ENCODE measurements around the gene UBQLN3.

The UBQLN3 gene

GRCh38 chr11:5509803-5510202 is at the start of gene UBQLN3:
Gene UBQLN3 (minus strand): TSS chr11:5509957. CDS start chr11:5509558, 399 bp downstream.
- no peak for DNase-seq

DNA sequence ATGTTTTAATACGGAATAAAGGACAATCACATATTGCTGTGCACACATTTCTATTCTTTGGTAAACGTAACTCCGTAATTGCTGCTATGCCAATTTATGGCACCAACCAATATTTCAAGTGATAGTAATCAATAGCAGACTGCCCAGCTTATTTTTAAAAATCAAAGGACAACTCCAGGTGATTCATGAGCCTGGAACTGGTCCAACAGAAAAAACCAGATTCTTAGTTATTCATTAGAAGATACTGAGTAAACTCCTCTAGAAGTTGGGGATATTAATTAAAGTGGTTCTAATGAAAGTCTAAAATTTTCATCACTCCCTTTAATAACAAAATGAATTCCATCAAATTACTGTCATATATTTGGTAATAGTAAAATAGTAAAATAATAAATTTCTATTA is 48.0 kb upstream of the UBQLN3 start:
- DNase-seq: no peak

DNA sequence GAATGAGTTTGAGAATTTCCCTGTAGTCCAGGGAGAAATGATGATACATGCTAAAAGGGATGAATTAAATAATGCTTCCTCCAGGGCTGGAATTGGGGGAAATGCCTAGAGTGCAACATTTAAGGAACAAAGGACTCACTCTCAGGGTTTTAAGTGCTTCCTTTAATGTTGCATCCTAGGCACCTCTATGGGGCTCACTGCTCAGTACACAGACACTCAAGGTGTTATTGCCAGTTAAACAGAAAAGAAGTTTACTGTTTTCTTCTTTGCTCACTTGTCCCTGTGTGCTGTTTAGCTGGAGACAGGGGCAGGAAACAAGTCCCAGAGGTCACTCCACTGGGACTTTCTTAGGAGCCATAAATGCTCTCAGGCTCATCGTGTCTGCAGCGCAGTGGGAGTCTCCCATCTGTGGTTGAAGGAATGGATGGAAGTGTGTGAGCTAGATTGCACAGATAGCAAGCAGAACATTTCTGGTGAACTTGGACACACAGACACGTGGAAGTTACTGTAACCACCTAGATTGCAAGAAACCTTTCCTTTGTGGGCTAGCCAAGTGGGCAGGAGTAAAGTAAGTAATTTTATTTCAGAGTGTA is 46.9 kb upstream of the UBQLN3 start:
- no peak for DNase-seq

DNA sequence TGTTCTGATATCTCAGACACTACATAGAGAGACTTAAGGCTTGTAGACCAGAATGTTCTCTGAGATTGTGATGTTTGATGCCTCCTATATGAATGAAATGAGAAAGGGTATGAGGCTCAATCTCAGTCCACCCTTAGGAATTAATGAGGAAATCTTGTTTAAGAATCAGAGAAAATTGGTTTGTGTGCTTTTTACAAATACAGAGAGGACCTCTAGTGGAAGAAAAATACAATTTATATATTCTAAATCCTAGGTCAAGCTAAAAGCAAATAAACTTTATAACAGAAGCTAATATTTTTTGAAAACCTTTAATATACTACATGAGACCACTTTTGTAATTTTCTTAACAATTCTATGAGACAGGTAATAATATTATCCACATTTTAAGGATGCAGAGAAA is 43.6 kb upstream of the UBQLN3 start:
- no peak for DNase-seq

DNA sequence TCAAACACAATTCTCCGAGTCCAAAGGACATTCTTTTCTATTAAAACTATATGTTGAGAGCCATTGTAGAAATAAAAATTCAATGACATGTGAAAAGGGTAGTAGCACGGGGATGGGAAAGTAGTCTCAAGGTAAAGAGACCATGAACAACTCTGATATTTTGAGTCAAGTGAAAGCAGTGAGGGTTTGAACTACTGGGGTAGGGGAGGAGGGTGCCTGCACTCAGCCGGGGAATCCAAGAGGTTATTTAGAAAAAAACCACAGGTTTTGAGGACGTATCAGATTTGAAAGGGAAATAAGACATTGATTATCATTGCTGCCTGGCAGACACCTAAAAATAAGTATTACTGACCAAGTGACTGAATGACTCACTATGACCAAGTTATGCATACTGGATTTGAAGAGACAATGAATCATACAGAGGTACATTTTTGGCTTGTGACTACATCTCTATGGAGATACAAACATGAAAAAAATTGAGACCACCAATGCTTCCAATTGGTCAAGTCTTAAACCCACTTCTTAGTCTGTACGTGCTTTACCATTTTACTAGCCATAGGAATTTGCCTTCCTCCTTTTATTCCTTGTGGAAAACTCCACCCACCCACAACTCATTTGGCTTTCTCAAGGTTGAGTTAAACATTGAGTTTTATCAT is 40.8 kb upstream of the UBQLN3 start:
- DNase-seq: no peak

DNA sequence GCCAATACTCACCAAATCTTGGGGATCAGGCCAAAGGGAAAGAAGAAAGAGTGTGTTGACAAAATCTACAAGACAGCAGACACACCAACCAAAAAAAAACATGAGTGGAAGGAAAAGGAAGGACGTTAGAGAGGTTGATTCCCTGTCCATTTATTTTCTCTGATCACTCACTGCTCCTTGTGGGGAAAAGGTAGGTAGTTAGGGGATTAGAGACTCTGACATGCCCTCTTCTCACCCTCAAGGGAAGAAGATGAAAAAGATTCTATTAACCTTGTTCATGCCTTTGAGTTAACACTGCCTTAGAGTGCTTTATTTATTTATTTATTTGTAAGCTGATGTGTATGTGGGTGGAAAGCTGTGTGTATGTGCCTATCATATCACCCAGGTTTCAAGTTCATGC is 38.7 kb upstream of the UBQLN3 start, which contains the start of gene OR52H1:
OR52H1 (minus strand) TSS at position 101 of the 400 bp plus-strand sequence. CDS start 3,035 bp downstream, outside the sequence.
- no peak for DNase-seq

DNA sequence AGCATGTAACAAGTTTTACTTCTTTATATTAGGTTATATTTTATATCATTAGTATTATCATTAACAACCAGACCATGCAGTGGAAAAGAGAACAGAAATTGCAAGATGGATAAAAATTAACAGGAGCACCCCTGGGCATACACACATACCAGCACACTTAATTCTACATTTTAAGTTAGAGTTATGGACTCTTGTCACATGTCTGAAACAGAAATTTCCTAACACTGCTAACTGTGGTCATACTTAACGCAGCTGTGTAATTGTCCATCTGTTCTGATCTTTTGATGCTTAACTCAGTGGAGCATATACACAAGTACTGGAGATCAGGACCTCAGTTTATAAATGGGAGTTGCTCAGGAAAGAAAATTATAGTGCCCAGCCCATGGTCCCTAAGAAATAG is 38.2 kb upstream of the UBQLN3 start:
- DNase-seq: no peak

- no peak for DNase-seq
These were observed 36.7 kb upstream of the UBQLN3 start for GRCh38 chr11:5546457-5546856.

DNA sequence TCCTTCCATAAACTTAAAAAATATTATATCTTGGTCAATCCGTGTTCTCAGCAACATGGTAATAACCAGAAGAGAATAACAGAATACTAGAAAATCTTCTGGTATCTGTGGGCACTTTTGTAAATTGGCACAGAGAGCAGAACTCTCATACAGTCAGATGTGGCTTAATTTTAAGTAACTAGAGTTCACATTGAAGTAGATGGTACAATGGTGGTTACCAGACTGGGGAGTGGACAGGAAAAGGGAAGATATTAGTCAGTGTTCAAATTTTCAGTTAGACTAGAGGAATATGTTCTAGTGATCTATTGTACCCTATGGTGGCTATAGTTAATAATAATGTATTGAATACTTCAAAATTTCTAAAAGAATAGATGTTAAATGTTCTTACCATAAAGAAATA is 31.7 kb upstream of the UBQLN3 start:
- DNase-seq: no peak

DNA sequence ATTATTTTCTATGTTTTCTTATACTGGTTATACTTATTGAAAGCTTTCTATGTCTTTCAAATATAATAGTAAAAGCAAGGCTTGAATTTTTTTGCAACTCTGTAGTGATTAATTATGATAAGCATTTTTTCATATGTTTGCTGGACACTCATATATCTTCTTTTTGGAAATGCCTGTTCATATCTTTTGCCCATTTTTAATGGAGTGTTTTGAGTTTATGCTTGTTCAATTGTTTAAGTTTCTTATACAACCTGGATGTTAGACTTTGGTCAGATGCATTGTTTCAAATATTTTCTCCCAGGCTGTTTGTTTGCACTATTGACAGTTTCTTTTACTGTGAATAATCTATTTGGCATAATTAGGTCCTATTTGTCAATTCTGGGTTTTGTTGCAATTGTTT is 26.7 kb upstream of the UBQLN3 start:
- DNase-seq: no peak

- DNase-seq: no peak
These were observed 24.3 kb upstream of the UBQLN3 start for GRCh38 chr11:5534046-5534445.

DNA sequence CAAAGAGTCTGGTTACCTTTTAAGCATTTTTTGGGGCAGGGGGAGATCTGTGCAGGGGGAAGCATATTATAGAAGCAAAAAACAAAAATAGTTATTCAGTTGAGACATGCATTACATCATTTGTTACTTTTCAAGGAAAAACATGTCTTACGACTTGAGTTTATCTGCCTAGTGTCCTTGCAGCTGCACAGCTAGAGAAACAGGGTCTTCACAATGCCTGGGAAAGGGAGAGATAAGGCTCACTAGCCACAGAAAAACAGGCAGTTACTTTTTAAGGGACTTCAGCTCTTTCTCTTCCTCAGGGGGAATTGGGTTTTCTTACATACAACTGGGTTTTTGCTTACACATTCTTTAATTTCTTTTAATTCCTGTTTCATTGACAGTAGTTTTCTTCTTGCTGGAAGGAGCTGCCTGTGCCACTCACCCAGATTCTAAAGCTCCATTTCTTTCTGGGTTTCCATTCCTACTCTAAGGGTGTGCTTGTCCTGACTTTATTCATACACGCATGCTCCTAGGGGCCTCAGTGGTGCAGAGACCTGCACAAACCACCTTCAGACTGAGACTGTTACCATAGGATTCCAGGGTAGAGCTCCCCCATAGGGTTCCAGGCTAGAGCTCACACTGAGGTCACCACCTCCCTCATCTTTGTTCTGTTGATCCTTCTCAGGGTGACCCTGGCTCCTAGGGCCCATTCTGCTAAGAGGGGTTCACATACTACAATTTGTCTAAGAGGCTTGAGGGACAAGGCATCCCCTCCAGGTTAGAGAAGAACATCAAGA is 21.5 kb upstream of the UBQLN3 start:
- DNase-seq: no peak

DNA sequence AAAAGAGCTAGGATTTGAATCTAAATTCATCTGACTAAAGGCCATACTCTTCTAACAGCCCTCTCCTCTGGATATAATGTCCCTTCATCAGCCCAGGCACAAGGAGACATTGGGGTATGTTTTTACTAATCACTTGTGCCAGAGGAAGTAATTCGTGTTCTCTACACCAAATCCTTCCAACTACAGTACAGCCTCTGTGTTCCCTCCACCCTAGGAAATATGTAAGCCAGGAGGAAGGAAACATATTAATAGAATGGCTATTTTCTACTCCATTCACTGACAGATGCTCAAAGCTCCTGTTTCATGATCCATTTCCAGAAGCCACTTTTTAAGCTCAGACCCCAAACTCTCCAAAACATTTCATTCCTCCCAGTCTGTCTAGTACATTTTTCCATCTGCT is 18.7 kb upstream of the UBQLN3 start:
- DNase-seq: no peak

DNA sequence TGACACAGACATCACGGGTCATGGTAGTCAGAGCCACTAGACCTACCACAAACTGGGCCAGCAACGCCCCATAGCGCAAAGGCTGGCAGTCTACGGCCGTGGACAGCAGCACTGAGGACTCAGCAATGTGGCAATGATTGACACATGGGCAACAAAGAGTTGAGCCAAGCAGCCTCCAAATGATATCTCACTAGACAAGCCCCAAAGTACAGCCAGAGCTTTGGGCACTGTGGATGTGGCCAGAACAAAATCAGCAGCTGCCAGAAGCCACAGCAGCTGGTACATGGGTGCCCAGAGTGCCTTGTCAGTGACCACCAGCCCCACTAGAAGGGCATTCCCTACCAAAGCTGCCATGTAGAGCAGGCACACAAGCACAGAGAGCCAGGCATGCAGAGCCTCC is 18.0 kb upstream of the UBQLN3 start:
- no peak for DNase-seq

GRCh38 chr11:5524756-5525155 is 15.0 kb upstream of the UBQLN3 start:
- no peak for DNase-seq

GRCh38 chr11:5522308-5522707 is 12.6 kb upstream of the UBQLN3 start:
- no peak for DNase-seq

GRCh38 chr11:5521540-5521939 is 11.8 kb upstream of the UBQLN3 start:
- no peak for DNase-seq

DNA sequence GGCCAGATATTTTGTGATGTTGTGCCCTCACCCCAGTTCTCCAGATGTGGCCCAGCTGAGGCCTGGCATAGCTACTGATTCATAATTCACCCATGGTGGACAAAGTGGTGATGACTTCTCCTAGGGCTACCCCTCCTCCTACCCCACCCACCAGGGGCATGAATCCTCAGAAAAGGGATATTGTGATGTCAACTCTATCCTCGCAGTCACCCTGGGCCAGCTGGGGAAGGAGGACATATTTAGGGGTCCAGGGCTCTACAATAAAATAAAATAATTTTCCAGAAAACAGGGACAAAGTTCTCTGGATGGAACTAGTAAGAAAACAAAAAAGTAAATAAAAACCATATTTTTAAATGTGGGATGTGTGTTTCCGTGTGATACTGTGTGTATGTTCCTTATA is 6.8 kb upstream of the UBQLN3 start, which contains the start of gene UBQLNL:
UBQLNL (minus strand) TSS at position 101 of the 400 bp plus-strand sequence. CDS start 258 bp downstream, outside the sequence.
- no peak for DNase-seq

DNA sequence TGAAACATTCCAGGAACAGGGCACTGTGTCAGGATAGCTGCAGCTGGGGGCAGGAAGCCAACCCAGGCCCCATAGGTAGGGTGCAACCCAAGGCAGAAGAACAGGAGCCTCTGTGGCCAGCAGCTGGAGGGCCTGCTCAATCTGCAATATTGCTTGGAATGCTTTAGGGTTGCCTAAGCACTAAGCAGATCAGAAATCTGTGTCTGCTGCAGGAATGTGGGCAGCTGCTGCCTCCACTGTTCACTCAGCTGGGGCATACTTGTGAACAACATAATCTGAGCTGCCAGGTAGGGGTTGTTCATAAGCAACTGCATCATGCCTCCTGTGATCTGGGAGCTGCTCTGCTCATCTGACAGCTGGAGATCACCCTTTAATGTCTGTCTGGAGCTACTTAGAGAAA is 5.1 kb upstream of the UBQLN3 start:
- DNase-seq: no peak

- no peak for DNase-seq
These were observed 1.2 kb downstream of the UBQLN3 start for GRCh38 chr11:5508605-5509004.

DNA sequence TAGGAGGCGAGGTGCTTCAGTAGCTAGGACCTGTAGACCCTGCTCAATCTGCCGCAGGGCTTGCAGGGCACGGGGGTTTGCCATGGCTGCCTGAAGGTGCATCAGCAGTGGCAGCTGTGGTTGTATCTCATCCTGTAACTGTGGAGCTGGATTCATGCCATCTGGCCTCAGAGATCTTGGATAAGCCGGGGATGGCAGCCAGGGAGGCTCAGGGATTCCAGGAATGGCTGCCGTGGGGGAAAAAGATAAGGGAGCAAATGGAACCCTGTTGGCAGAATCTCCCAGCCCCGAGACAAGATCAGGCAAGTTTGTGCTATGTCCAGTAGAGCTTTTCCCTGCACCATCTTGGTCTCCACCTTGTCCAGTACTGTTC is 1.8 kb downstream of the UBQLN3 start:
- no peak for DNase-seq

DNA sequence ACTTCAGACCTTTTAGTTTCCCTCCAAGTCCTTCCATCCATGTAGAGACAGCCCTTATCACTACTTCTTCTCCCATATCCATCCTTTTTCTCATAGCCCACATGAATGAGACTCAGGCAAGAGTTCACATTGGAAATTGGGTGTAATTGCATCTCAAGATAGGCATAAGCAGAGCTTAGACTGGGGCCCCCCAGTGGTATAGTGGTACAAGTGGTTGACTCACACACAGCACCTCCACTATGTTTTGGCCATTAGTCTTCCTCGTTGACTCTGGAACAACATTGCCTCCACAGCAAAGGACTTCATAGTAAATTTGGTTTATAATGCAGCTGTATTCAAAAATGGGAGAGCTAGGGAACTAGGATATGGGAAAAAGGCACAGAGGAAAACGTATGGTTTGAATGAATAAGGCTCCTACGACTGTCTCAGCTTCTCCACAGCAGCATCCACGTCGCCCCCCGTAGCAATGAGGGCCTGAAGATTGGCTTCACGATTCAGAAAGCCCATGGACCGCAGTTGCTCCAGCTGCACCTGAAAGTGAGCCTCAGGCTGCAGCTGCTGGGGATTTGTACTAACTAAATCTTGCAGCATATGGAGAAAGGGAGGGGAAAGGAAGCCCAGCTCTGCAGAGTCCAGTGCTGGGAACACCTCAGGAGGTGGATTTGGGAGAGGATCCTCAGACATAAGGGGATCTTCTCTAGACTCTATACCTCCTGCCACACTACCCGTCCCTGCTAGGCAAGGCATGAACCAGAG is 2.4 kb downstream of the UBQLN3 start:
- DNase-seq: no peak

- no peak for DNase-seq
These were observed 4.3 kb downstream of the UBQLN3 start for GRCh38 chr11:5505363-5506048.
